HG02938 (cell line): ENCODE results near the gene ZNF536.

Experiments
- ATAC-seq: cut with Tn5 transposase; IDR thresholded peaks from one replicate; pipeline ENCODE4 v1.9.1; 2021; ENCODE audit warnings: mild to moderate bottlenecking, moderate library complexity; ENCODE audit not compliant: unreplicated experiment

ZNF536 gene

DNA sequence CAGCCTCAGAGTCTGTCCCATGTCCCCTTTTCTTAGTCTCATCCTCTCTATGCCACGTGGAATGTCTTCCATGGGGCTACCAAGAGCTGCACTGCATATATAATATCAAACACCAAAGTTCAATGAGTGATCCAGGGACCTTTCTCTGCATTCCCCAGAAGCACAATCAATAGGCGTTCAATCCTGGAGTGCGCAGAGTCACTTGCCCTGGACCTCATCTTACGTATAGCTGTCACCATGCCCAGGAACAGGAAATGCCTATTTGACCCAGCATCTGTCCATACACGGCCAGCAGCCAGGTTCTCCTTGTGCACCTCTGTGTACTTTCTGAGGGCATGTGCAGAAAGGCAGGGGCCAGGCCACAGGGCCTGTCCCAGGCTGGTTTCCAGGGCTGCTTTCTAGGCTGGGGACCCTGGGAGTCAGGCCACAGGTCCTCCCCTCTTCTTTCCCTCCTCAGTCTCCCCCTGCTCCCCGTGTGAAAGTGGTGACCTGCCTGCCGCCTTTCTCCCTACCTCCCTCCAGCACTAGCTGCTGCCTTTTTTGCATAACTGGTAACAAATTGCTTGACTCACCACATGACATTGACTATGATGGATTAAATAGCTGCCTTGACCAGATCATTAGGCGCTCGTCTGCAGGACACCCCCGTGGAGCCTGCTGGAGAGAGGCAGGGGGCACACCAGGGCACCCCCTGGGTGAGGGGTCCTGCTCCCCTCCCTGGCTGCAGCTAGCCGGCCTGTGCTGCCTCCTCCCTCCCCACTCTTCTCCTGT, 222.0 kb downstream of the ZNF536 start:
- no peak for ATAC-seq

DNA sequence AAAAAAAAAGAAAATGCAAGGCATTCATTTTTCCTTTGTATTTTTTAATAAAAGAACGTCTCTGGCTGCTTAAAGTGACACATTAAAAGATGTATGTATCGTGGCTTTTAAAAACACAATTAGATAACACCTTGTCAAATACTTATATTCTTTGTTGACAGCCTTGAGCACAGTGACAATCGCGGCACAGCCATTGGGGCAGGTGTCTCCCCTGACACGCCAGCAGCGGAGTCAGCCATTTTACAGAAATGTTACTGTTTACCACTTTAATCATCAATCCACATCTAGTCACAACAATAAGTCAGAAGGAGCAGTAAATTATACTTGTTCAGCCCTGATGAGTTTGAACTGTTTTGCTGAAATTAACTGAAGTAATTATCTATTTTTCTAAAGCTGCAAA, 224.1 kb downstream of the ZNF536 start:
- ATAC-seq, result no peak

DNA sequence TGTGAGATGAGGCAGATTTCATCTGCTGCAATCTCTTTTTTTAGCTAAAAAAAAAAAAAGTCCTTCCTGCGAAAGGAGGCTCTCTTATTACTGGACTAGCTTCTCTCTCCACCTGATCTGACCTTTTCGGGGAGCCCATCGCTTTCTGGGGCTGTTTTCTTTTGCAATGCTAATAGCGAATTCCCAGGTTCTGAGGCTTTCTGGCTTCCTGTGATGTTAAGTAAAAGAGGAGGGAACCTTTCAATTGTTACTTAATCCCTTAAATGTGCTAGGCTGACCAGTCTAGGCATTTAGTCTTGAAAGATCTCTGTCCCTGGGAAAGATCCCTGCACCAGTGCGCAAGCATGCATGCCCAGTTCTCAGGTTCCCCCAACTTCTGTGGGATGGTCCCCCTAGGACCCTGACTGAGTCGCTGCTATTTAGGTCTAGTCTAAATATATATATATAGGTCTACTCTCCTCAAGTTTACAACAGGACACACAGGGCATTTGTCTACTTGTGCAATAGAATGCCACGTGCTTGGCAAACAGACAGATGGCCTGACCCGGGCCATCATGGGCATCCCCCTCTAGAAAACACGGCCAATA, 224.7 kb downstream of the ZNF536 start:
- ATAC-seq, result no peak

DNA sequence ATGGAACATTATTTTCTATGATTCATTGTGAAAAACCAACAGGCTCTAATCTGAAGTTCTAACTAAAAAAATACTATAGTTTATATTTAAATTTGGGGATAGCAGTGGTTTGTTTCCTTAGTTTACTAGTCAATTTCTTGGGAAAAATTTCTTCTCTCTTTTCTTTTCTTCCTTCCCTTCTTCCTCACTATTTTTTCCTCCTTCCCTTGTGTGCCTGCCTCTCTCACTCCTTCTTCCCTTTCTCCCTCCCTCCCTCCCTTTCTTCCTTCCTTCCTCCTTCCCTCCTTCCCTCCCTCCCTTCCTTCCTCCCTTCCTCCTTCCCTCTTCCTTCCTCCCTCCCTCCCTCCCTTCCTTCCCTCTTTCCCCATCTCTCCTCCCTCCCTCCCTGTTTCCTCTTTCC, 226.5 kb downstream of the ZNF536 start:
- ATAC-seq, result no peak

DNA sequence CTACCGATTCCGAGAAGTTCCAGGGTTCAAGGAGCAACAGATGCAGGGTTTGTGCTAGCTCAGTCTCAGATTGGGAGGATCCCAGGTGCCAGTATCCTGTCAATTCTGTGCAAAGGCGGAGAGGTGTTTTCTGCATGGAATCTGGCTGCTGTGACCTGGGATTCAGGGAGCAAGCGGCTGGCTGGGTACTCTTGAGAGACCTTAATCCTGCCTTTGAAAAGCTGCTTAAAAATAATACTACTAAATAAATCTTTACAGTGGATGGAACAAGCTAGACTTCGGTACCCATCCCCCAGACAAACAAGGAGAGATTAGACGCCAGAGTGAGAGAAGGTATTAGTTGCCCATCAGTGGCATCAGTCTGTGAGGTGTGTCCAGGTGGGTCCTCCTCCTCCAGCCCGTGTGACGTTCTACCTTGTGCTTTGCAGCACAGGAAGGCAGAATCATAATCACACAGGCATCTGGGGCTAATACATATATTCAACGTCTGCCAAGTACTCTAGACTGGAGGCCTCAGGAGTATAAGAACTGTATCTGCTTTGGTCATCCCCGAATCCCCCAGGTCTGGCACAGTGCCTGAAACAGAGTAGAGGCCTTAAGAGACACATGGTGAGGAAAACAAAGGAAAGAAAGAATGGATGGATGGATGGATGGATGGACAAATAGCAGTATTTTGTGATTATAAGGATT, 230.6 kb downstream of the ZNF536 start:
- no peak for ATAC-seq

DNA sequence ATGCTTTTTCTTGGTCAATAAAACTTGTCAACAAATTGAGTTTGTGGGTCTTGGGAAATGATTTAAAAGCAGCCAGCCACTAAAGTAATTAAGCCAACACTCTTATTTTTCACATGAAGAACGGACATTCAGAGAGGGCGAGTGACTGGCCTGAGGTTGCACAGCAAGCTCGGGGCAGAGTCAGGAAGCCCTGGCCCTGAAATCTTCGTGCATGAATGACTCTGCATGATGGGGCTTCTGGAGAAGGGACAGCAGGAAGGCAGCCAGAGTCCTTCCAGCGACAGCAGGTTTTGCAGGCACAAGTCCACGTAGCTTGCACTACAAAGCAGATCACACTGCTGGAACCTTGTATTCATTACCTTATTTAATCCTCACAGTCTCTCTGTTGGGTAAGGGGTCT, 232.5 kb downstream of the ZNF536 start:
- no peak for ATAC-seq

DNA sequence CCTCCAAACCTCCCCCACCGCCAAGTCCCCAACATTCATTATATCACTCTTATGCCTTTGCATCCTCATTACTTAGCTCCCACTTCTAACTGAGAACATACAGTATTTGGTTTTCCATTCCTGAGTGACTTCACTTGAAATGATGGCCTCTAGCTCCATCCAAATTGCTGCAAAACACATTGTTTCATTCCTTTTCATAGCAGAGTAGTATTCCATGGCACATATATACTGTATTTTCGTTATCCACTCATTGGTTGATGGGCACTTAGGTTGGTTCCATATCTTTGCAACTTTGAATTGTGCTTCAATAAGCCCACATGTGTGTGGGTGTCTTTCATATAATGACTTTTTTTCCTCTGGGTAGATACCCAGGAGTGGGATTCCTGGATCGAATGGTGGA, 233.1 kb downstream of the ZNF536 start:
- no peak for ATAC-seq

DNA sequence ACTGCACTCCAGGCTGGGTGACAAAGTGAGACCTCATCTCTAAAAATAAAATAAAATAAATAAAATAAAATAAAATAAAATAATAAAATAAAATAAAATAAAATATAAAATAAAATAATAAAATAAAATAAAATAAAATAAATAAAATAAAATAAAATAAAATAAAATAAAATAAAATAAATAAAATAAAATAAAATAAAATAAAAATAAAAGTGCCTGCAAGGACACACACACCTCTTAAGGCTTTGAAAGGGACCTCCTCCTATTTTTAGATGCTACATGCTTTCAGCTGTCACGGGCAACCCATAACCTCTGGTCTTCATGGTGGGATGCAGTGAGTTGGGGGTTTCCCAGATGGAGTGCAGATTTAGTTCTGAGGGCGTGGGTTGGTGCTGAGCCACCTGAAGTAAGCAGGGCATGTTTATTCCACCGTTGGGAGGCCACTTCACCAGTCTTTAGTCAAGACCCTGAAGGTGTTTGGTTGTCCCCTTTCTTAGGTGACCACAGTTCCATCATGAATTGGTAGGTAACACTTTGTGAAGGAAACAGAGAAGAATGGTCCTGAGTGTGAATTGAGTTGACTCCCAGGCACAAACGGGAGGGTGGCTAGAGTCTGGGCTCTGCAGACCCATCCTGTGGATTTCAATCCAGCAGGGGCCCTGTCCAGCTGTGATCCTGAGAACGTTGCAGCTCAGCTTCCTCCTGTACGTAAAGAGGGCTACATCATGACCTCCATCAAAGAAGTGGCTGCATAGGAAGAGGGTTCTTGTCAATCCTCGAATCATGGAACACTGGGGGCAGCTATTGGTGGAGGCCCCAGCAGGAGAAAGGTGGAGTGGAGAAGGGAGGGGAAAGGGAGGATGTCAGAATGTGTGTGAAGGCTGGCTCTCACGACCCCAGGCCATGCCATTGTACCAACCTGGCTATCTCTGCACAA, 234.2 kb downstream of the ZNF536 start:
- ATAC-seq, result no peak
